HCT116 (cell line): ENCODE measurements around the gene PPP4R2.

Experiments used
- CTCF ChIP-seq, 3 experiments: fragments of 200-600 bp in 1 of 3; sonication (generic) in 1 of 3; IDR thresholded peaks in 2 of 3; conservative IDR thresholded peaks in 1 of 3; 2 replicates each; pipeline ENCODE4 v1.5.1; 2012 to 2017; ENCODE audit warnings: low read depth in 2 of 3, low read length in 2 of 3, antibody characterized with exemption in 1 of 3, borderline replicate concordance in 1 of 3, control low read depth in 1 of 3, mild to moderate bottlenecking in 1 of 3, mixed read lengths in 1 of 3, mixed run types in 1 of 3, moderate library complexity in 1 of 3; ENCODE audit not compliant: insufficient read depth in 1 of 3
- TF ChIP-seq, protein P1 (sequence below): IDR thresholded peaks from 2 replicates; pipeline ENCODE4 v1.6.1; 2012

DNA sequence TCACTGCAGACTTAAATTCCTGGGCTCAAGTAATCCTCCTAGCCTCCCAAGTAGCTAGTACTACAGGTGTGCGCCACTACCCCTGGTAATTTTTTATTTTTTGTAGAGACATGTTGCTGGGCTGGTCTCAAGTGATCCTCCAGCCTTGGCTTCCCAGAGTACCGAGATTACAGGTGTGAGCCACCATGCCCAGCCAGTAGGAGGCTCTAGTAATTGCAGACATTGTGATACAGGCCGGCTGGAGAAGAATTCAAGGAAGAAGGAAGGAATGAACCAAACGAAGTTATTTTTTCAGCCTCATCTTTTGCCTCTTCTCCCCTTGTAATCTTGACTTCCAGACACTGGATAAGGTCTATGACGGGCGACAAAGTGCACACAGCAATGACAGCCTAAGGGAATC is 3.2 kb upstream of the PPP4R2 start:
- peak in 2 of 3 experiments; percentile 35 to 39; a peak in 3 of 6 replicates for TF ChIP-seq CTCF (IDR thresholded peaks at IDR 0.05 in 2 of 3, conservative IDR thresholded peaks at IDR 0.05 in 1 of 3; ENCODE audit: borderline replicate concordance in 1 of 3, insufficient read depth in 1 of 3, low read depth in 2 of 3, low read length in 2 of 3)
- TF ChIP-seq, protein P1, sequence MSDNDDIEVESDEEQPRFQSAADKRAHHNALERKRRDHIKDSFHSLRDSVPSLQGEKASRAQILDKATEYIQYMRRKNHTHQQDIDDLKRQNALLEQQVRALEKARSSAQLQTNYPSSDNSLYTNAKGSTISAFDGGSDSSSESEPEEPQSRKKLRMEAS, result no peak
